GM21825 (cell line): ENCODE measurements around the gene UBE2J1.
"Not testable (repeated sequence)": the region's sequence is repeated elsewhere in the genome, so short reads cannot be mapped to it uniquely, and the experiment has no call there.

Source experiments
- ATAC-seq: cut with Tn5 transposase; IDR thresholded peaks from one replicate; pipeline ENCODE4 v1.9.1; 2021; ENCODE audit warnings: mild to moderate bottlenecking, moderate library complexity; ENCODE audit not compliant: unreplicated experiment

UBE2J1 gene, protein sequence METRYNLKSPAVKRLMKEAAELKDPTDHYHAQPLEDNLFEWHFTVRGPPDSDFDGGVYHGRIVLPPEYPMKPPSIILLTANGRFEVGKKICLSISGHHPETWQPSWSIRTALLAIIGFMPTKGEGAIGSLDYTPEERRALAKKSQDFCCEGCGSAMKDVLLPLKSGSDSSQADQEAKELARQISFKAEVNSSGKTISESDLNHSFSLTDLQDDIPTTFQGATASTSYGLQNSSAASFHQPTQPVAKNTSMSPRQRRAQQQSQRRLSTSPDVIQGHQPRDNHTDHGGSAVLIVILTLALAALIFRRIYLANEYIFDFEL

DNA sequence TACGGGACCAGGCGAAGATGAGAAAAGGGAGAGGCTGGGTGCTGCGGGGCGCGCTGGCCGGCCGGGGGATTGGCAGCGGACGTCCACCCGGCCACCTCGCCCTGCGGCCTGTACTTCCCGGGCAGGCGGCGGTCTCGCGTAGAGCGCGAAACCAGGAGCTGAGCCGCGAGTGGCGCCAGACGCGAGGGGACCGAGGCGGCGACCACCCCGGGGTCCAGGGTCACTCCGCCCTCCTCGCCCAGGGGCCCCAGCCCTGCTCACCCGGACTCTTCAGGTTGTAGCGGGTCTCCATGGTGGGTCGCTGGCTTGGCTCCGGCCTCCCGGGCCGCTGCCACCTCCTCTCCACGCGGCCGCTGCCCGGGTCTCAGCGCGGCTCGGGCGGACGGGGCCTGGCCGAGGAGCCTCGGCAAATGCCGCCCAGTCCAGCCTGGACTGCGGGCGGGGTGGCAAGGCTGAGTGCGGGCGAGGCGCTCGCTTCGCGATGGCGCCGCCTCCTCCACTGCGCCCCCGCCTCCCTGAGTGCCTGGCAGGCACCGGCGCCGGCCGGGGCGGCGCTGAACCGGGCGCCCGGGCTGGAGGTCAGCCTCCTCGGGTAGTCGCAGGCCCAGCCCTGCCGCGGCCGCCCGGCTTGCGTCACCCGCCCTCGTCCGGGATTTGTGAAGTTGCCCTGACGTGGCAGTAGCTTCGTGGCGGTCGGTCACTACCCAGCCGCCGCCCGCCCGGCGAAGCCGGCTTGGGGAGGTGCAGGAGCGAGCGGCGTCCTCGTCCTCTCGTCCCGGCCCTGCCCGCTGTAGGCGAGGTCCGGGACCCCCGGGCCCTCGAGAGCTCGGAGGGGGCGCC lies at the start of gene UBE2J1:
UBE2J1 (minus strand) TSS at position 445 of the 840 bp plus-strand sequence; CDS start at position 292, 153 bp downstream.
- peak; percentile 31 for ATAC-seq

GRCh38 chr6:89400912-89401399 lies 48.4 kb upstream of the UBE2J1 start:
- no peak for ATAC-seq

DNA sequence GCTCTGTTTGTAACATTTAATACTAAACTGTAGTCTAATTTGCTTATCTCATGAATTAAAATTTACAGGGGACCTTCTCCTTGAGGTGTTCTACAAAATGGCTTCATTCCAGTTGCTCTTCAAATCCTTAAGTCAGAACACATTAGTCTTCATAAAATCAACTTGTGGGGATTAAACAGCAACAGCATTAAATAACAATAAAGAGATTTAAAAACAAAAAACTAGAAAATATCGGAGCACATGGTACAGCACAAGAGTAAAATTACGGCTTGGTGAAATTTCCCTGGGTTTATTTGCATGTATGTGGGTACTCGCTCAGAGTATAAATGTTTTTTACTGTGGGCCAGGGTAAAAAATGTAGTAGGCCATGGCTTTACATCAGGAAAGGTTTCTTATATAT lies 47.5 kb upstream of the UBE2J1 start:
- no peak for ATAC-seq

DNA sequence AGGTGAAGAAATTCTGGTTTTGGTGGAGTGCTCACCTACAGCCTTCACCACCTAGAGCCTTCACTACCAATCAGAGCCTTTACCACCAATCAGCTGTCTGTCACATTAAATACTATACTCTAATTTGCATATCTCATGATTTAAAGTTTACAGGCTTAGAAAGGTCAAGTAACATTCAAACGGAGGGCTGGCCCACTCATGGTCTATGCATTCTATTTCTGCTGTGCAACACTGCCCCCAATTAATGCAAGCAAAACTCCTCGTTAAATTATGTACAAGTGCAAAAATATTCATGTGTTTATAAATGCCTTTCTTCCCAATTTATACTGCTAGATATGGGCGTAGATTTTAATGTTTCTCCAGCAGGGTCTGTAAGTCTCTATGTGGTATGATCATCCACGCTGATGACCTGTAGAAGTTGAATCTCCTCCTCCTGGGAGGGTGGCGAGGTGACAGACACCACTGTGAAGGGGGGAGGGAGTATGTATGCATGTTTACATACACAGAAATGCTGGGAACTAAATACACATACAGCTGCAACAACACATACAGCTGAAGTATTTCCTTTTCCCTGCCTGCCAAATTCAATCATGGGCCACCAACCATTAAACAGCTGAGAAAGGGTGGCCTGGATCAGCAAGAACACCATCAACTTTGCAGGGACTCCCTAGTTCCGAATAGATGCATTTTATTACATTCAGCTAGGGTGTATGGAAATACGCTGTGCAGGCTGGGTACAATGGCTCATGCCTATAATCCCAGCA lies 46.4 kb upstream of the UBE2J1 start:
- no peak for ATAC-seq

GRCh38 chr6:89397884-89398283 lies 45.4 kb upstream of the UBE2J1 start:
- ATAC-seq, result not testable (repeated sequence)

- ATAC-seq, result no peak
Measured at GRCh38 chr6:89393659-89394058, 41.1 kb upstream of the UBE2J1 start.

GRCh38 chr6:89392823-89393222 lies 40.3 kb upstream of the UBE2J1 start:
- no peak for ATAC-seq

DNA sequence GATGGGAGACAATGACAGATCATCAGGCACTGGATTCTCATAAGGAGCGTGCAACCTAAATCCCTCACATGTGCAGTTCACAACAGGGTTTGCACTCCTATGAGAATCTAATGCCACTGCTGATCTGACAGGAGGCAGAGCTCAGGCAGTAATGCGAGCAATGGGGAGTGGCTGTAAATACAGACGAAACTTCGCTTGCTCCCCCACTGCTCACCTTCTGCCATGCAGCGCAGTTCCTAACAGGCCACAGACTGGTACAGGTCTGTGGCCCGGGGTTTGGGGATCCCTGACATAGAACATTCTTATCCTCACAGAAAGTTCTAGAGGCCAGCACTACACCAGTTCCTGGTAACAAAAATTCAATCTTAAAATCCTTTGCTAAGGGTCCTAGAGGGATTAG lies 36.3 kb upstream of the UBE2J1 start:
- no peak for ATAC-seq

DNA sequence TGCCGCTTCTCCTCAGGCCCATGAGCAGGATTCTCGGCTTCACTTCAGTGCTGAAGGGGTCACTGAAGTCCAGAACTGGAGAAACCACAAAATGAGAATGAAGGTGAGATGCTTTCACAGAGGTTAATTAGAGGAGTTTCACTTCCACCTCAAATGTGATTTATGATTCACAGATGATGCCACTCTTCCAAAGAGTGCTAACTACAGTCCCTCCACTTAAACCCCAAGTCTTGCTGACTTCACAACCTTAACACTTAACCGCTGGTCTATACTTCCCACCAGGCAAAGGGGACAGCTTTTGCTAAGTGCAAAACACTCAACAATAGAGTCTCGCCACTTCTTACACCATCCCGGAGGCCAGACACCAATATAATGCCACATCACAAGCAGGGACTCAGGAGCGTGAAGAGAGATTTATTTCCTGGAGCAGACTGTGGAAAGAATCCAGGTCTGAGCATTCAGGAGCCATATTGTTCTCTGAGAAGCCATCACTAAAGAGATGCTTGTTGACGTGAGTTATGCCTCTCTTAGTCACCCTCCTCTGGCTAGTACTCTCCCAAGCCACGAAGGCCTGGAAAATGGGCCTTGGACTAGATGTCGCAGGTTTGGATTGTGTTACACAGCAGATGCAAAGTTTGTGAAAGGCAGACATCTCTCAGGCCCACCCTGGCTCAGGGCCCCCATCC lies 35.1 kb upstream of the UBE2J1 start:
- peak; percentile 91 for ATAC-seq

DNA sequence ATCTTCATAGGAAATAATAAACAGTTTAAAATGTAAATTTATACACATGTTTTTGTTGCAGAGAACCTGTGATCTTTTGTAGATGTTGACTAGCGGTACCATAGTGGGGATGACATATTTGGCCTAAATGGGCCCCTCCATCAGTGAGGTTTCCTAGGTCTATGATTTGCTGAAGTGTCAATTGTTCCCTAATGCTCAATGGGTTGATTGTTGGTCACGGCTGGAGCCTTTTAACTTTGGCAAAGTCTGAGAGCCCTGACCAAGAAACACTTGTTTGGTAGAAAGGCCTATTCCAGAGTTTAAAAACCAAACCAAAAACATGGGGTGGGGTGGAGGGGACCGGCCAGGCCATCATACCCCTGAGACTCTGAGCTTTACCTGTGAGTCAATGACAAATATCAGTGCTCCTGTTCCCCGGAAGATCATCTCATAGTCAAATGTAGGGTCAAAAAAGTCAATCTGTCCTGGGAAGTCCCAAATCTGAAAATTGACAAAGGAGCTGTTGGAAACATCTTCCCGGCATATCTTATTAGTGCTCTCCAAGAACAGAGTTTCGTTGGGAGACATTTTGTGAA lies 34.5 kb upstream of the UBE2J1 start:
- peak; percentile 11 for ATAC-seq

DNA sequence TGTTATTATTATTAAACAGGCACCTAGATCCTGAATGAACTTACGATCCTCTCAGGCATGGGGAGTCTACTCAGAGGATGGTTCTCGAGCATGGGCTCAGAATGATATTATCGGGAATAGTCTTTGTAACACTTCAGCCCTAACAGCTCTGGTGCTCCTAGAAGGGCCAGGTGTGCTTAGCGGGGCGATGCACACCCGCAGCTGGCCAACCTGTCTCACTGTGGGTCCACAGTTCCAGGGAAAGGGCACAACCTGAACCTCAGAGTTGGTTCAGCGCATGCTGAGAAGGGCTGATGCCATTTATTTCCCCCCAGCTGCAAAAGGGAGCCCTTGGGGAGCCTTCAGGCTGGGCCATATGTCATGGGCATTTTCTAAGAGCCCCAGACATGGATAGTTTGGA lies 33.3 kb upstream of the UBE2J1 start:
- no peak for ATAC-seq

DNA sequence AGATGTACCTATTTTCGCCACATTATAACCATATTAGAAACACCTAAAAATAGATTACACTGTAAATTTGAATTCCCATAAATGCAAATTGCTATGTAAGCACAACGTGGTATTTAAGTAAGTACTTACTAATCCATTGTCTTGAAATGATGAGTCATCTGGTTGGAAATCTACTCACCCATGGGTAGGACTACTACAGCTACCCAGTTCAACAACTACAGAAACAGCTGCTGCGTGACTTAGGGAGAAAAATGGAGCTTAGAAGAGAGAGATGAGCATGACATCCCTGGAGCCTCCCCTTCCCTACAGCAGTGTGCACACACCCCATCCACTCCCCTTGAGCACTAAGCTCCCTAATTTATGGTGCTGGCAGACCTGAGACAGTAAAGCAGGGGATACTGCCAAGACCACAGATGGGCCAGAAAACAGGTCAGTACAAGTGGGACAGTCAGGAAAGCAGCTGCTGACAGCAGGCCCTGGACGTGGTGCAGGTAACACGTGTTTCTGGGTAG lies 32.7 kb upstream of the UBE2J1 start:
- ATAC-seq, result peak; percentile 47

GRCh38 chr6:89381031-89381430 lies 28.5 kb upstream of the UBE2J1 start:
- ATAC-seq, result no peak

- ATAC-seq, result no peak
Measured at GRCh38 chr6:89379281-89379680, 26.8 kb upstream of the UBE2J1 start.

- ATAC-seq, result no peak
Measured at GRCh38 chr6:89378628-89379027, 26.1 kb upstream of the UBE2J1 start.

DNA sequence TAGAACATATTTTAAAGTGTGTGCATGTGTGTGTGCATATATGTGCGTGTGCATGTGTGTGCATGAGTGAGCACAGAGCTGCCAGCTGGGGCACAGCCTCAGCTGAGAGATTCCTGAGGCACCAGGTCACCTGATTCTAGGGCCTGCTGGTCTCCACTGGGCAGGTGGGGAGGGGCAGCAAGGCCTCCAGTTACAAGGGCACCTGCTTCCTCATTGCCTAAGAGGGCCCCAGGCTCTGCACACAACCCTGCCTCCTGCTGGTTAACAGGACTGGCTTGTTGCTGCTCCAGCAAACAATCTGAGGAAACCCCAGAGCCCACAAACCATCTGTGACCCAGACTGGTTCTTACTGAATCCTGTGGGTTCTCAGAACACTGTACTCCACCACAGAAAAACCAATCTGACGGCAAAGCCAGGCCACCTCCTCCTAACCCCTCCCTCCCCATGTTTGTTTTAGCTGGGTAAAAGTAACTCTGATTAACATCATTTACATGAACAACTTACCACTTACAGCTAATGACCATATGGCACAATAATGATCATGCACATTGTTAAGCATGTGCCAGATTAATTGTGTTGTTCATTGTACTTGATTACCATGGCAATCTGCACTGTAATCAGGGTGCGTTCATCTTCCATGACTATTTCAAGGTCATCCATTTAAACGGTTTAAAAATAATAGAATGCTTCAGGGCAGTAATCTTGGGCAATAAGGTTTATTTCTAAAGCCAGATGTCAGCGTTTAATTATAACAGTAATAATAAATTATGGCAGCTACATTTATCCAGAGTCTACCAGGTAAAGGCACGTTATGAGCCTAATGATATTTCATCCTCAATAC lies 23.1 kb upstream of the UBE2J1 start:
- ATAC-seq, result peak; percentile 76

- peak; percentile 43 for ATAC-seq
Measured at GRCh38 chr6:89372506-89372901, 20.0 kb upstream of the UBE2J1 start.

- peak; percentile 70 for ATAC-seq
Measured at GRCh38 chr6:89371849-89372505, 19.5 kb upstream of the UBE2J1 start.

DNA sequence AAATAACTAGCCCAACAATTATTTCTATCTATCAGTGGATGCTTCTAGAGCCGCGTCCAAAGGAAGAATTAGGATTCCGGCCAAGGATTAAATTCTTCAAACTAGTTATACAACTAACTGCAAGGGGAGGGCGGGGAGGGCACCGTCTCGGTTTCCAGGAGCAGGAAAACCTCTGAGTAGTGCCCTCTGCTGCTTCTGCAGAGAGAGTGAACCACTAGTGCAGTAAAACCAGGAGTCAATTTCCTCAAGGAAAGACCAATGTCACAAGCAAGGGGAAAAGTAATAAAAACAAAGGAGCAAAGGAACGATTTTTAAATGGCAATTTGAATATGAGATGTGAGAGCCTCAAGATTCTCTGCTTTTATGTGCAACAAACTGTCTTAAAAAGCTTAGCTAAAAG lies 16.5 kb upstream of the UBE2J1 start:
- no peak for ATAC-seq
